GM12873 (cell line): ENCODE results near the gene CAMK2G.

Experiments
- CTCF ChIP-seq: IDR thresholded peaks from 2 replicates; pipeline ENCODE4 v1.5.1; 2012; ENCODE audit warnings: low read depth, mild to moderate bottlenecking, moderate library complexity, low read length, control low read depth; ENCODE audit not compliant: insufficient read depth; ENCODE audit errors: missing control alignments

CAMK2G gene

GRCh38 chr10:73819081-73819480 lies 55.3 kb downstream of the CAMK2G start:
- TF ChIP-seq CTCF, result no peak

GRCh38 chr10:73818402-73818801 lies 56.0 kb downstream of the CAMK2G start:
- no peak for TF ChIP-seq CTCF

- no peak for TF ChIP-seq CTCF
Observed at GRCh38 chr10:73817826-73818225, 56.5 kb downstream of the CAMK2G start.

GRCh38 chr10:73816917-73817729 lies 57.2 kb downstream of the CAMK2G start:
- no peak for TF ChIP-seq CTCF

GRCh38 chr10:73815719-73816030 lies 58.7 kb downstream of the CAMK2G start:
- no peak for TF ChIP-seq CTCF

GRCh38 chr10:73814896-73815718 lies 59.2 kb downstream of the CAMK2G start:
- TF ChIP-seq CTCF, result peak; percentile 34

GRCh38 chr10:73814276-73814895 lies 60.0 kb downstream of the CAMK2G start:
- no peak for TF ChIP-seq CTCF
